GM21390 (cell line): Measurements from ENCODE around the gene GSTO1.
"Not testable (repeated sequence)": the region's sequence is repeated elsewhere in the genome, so short reads cannot be mapped to it uniquely, and the experiment has no call there.

Source experiments
- ATAC-seq: cut with Tn5 transposase; IDR thresholded peaks from one replicate; pipeline ENCODE4 v1.9.1; 2021; ENCODE audit not compliant: unreplicated experiment

The GSTO1 gene

DNA sequence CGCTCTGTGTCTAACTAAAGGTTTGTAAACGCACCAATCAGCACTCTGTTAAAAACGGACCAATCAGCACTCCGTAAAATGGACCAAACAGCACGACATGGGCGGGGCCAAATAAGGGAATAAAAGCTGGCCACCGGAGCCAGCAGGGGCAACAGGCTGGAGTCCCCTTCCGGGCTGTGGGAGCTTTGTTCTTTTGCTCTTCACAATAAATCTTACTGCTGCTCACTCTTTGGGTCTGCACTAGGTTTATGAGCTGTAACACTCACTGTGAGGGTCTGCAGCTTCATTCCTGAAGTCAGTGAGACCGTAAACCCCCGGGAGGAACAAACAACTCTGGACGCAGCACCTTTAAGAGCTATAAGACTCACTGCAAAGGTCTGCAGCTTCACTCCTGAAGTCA lies 5.8 kb upstream of the GSTO1 start:
- not testable (repeated sequence) for ATAC-seq

DNA sequence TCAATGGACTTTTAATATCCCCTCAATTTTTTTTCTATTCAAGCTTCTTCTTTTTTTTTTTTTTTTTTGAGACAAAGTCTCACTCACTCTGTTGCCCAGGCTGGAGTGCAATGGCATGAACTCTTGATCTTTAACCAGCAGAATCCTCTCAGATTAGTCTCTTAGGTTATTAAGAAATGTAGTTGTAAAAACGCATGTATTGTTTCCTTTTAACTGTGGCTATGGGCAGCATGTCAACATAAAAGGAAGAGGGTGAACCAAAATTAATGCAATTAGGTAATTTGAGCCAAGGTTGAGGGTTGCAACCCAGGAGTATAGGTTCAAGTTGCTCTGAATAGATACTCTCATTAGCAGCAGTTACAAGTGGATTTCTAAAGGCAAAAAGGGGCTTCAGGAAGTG lies 4.3 kb upstream of the GSTO1 start:
- no peak for ATAC-seq

DNA sequence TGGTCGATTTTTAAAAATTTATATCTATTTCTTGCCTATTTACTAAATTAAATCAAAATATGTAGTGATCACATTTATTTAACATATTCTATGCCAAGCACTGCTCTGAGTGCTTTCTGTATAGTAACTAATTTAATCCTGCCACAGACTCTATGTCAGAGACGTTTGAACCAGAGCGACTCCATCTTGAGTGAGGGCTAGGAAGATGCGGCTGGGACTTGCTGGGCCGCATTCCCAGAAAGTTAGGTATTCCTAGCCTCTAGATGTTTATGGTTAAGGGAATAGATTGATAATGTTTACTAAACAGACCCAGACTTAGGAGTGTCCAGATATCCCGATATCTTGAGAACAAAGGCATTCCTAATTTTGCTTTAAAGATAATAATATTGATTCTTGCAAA lies 3.2 kb upstream of the GSTO1 start:
- no peak for ATAC-seq

DNA sequence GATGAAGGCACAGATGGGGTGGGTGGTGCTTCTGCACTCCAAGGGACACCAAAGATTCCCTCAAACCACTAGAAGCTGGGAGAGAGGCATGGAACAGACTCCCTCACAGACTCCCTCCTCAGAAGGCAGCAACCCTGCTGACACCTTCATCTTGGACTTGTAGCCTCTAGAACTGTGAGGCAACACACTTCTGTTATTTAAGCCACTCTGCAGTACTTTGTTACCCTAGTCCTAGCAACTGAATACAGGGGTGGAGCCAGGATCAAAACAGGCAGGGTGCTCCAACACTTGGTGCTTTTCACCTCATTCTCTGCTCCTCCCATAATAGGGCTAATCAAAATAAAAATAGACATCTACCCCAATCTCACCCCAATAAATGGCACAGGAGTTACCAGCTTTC lies 2.3 kb upstream of the GSTO1 start:
- no peak for ATAC-seq

DNA sequence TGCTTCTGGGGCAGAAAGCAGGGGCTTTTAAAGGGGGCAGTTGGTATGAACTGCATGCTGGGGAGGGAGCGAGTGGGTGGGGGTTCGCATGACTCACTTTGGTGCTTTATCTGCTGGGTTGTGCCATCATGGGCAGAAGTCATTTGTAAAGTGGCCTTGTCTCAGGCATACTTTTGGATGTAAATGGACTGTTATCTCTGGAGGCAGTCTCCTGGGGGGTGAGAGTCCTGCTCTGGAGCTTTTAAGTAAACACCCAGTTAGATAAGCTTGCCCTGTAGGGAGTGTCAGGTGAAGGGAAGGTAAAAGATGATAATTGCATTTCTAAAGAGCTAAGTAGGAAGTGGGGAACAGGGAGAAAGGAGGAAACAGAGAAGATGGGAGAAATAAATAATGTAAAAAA lies 1.6 kb upstream of the GSTO1 start:
- no peak for ATAC-seq

DNA sequence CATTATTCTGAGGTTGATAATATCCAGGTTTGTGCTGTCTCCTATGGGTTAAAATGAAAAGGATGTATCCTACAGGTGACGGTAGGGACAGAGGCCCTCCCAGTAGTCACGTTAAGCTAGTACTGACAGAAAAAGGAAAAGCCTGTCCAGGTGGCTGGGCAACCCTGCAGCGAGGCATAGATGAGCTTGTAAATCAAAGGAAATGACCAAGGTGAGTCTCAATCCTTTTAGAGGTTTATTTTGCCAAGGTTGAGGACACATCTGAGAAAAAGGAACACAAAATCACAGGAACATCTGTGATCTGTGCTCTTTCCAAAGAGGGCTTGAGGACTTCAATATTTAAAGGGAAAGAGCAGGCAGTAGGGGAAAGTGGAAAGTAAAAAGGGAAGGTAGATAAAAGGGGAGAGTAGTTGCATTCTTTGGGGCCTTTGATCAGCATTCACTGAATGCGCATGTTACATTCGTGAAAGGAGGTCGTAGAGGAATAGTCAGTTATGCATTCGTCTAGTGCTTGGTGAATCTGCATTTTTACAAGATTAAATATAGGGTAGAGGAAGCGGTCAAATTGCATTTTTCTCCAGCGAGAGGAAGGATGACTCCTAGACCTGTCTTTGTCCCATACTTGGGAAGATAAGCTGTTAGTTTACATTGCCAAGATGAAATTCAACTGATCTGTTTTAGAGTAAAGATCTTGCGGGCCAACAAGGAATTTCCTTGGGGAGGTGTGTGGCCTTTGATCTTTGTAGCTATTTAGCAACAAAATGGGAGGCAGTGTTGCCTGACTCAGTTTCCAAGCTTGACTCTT lies 884 bp upstream of the GSTO1 start:
- no peak for ATAC-seq

DNA sequence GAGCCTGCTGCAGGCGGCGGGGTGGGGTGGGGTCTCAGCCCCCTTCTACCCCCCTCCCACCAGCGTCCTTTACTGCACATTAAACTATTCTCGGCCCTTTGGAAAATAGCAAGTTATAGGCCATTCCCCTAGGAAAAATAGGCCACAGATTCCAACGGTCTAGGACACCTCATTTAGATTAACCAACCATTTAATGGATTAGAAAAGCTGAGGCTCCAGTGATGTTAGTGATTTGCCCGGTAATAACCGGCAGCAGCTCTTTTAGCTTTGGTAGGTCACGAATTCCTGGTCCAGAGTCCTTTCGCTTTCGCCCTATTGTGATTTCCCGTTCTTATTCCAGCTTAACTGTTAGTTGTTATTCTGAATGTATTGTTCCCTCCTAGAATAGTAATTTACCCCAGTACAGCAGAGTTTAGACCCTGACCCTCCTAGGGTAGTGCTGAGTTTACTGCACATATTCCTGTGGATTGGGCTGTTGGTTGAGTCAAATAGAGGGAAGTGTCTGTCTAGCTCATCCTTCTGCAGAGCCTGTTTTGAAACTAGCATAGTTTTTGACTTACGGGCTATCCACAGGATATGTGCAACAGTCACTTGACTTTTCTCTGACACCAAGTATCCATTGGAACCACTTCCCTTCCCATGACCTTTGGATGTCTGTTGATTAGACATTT lies 754 bp downstream of the GSTO1 start:
- ATAC-seq, result peak; percentile 39

DNA sequence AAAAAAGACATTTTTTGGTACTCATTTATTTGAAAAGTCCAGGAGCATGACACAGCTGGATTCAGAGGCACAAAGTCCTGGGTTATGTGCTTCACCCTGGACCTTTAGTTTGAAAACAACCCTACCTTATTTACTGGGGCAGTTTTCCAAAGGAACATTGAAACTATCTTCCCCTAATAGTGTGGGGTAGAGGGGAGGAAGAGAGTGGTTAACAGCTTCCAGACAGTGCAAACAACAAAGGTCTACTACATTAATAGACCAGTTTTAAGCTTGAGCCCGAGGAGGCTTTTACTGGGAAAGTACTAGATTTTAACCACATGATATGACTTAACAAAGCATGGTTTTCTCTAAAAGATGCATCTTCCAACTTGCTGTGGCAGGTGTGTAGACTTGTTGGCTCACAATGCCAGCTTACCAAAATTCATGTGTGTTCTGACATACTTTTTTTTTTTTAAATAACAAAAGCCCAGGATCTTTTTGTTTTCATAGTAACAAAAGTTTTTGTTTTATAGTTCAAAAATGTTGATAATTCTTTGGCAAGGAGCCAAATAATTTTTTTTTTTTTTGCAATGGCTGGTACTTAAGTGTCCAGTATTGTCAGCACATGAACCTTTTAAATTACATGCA lies 1.8 kb downstream of the GSTO1 start:
- ATAC-seq, result no peak

DNA sequence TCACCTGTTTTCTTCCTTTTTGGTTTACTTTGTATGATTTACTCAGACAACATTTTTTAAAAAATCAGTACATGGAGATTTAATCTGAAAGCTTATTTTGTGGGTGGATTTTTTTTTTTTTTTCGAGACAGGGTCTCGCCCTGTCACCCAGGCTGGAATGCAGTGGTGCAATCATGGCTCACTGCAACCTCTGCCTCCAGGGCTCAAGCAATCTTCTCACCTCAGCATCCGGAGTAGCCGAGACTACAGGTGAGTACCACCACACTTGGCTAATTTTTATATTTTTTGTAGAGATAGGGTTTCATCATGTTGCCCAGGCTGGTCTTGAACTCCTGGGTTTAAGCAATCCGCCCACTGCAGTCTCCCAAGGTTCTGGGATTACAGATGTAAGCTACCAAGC lies 2.5 kb downstream of the GSTO1 start:
- no peak for ATAC-seq

DNA sequence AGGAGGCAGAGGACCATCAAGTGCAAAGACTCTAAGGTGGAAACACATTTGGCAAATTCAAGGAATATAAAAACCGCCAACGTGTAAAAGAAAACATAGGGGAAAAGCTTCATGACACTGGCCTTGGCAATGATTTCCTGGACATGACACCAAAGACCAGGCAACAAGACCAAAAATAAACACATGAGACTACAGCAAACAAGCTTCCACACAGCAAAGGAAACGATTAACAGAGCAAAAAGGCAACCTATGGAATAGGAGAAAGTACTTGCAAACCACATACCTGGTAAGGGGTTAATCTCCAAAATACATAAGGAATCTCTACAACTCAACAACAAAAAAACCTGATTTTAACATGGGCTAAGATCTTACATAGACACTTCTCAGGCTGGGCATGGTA lies 3.5 kb downstream of the GSTO1 start:
- ATAC-seq, result no peak

DNA sequence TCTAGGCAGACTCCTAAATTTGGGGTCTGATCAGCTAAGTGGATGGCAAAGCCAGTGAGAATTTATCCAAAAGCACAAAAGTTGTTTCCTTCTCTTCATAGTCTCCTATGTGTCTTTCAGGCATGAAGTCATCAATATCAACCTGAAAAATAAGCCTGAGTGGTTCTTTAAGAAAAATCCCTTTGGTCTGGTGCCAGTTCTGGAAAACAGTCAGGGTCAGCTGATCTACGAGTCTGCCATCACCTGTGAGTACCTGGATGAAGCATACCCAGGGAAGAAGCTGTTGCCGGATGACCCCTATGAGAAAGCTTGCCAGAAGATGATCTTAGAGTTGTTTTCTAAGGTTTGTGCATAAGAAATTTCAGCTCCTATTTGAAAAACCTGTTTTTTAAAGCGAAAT lies 4.8 kb downstream of the GSTO1 start:
- no peak for ATAC-seq

DNA sequence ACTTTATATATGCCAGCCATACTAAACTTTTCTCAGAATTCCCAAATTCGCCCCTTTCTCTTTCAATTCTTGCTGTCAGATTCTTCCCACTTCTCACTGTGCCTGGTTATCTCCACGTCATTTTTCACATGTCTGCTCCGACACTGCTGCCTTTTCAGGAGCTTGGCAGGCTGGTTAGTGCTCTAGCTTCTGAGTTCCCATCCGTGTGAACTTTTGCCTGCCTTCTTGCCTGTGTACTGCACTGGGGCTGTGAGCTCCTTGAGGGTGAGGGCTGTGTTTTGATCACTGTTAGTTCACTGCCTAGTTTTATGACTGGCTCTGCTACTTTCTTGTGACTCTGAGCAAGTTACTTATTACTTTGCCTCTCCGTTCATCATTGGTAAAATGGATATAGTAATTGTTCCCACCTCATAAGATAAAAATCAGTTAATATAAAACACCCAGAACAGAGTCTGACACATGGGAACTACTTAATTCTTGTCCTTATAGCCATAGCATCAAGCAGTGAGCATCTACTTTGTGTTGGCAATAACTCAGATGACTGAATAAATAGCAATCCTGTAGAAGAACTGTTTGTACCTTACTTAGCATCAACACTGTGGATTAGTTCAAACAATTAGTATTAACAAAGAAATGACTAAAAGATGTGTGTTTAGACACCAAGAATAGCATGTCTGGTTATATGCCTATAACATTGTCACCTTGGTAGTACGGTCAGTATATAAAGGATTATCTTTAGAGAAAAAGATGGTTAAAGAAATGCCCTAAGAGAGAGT lies 5.5 kb downstream of the GSTO1 start:
- ATAC-seq, result no peak

DNA sequence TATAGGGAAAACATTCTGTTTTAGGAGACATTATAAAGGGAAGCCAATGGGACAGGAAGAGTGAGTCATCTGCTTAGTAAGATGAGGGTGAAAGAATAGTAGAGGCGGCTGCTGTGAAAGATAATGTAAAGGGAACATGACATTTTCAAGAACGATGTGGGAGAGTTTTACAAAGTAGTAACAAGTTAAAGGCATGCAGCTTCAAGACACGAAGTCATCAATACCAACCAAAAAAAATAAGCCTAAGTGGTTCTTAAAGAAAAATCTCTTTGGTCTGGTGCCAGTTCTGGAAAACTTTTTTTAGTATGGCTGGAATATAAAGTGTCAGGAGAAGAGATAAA lies 6.1 kb downstream of the GSTO1 start:
- ATAC-seq, result no peak

DNA sequence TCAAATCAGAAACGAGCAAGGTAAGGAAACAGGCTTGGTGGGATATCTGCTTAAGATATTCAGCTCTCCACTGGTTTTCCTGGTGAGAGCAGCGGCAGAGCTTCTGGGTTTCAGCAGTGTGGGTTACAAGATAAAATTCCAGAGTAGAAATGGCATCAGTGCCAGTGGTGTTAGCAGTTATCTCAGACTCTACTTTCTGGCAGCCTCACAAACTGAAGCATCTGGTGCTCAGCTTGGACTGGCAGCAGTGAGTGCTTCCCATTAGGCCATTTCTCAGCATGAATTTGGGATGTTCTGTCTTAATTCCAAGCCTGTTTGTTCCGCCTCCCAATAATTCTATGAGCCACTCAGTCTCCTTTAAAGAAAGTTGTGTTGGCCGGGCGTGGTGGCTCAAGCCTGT lies 7.4 kb downstream of the GSTO1 start:
- ATAC-seq, result no peak

DNA sequence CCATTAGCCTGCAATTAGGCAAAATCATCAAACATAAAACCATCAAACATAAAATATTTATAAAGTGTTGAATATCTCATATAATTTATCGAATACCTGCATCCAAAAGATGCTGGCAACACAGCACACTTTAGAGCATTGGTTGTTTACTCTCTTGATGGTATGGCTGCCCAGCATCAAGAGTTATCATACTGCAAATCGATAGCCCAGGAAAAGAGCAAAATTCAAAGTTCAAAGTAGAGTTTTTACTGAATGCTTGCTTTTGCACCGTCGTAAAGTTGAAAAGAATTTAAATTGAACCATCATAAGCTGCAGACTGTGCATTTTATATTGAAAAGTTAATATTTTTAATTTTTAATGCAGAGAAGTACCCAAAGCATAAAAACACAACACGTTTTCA lies 10.1 kb downstream of the GSTO1 start:
- no peak for ATAC-seq

DNA sequence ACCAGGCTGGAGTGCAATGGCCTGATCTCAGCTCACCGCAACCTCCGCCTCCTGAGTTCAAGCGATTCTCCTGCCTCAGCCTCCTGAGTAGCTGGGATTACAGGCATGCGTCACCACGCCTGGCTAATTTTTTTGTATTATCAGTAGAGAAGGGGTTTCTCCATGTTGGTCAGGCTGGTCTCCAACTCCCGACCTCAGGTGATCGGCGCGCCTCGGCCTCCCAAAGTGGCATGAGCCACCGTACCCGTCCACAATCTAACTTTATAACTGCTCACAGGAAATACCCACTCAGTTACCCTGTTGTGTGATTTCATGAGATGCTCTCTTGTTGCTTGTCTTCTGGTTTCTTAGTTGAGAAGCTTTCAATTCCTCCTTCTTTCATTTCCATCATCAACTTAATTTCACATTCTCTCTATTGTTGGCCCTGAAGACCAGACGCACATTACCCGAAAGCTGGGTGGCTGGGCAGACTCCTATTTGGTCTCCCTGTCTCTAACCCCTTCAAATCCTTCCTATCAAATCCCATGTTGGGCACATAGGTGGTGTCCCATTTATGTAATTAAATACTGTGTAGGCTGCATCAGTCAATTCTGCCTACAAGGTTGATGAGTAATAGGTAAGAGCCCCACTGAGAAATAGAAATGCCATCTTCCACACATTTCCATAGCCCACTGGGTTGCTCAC lies 13.2 kb downstream of the GSTO1 start:
- ATAC-seq, result no peak

DNA sequence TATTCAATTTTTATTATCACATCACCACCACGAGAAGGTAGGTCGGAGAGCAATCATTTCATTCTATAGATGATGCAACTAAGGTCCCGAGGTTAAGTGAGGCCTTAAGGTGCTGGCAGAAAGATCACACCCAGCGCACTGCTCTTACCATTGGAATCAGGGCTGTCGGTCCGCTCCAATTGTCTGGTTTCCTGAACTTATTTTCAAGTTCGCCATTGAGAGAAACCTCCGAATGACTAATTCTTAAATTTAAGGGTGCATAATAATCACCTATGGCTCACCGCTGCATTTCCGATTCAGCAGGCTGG lies 13.7 kb downstream of the GSTO1 start:
- ATAC-seq, result no peak

DNA sequence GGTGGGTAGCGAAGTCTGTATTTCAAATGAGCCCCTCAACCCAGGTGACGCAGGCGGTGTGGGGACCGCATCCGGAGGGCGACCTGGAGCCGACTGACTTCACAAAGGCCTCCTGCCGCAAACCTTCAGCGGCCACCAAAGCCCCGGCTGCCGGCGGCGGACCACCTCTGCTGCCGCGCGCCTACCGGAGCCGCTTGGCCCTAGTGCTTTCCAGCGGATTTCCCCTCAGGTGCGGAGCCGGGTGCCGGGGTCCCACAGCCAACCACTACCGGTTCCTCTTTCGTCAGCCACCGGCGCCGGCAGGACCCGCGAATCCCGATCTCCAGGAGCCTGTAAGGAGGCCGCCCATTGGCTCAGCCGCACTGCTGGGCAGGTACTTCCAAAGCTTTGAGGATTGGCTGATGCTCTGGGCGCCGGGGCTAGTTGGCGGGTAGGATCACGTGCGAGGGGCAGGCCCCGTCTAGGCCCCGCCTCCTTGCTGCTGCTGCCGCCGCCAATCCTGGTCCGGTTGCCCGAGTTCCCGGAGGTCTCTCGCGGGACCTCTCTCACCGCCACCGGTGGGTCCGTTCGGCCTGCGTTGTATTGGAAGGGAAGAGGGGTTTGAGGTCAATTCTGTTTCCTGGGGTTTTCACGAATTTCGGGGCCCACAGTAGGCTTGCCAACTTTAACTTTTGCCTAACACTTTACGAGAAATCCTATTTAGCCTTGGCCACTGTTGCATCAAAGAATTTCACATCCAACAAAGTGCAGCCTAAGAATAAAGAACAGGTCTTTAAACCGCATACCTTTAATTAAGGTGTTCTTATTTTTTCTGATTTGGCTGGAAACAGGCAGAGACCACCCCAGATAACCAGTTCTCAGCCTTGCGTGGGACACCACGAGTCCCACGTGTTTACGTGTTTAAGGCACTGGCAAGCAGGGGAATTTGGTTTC lies 14.3 kb downstream of the GSTO1 start, which contains the start of gene GSTO2:
Gene GSTO2, plus strand, starts transcription at position 472 of the 933 bp plus-strand sequence. CDS start 5,732 bp downstream, outside the sequence.
- ATAC-seq, result peak; percentile 99

DNA sequence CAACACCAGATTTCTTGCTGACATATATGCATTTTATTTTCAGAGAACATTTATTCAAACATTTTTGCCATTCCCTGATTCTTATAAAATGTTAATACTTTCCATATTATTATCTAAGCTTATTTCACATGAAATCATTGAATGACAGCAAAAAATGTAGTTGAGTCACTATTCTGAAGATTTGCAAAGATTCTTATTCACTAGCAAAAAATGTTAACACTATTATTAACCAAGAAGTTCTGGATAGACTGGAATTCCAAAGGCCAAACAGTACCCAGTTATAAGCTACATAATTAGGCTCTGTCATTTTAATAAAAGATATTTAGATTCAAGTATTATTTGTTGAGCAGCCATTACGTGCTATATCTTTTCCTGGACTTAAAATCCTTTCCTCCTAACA lies 18.6 kb downstream of the GSTO1 start:
- no peak for ATAC-seq
